Superior temporal gyrus (tissue), 1 donor: Measurements from ENCODE around the gene ZMIZ1.

Experiments
- DNase-seq: peaks from one replicate; pipeline ENCODE4 v3.0.0-alpha.2; 2016; ENCODE audit errors: extremely low spot score

ZMIZ1 gene

DNA sequence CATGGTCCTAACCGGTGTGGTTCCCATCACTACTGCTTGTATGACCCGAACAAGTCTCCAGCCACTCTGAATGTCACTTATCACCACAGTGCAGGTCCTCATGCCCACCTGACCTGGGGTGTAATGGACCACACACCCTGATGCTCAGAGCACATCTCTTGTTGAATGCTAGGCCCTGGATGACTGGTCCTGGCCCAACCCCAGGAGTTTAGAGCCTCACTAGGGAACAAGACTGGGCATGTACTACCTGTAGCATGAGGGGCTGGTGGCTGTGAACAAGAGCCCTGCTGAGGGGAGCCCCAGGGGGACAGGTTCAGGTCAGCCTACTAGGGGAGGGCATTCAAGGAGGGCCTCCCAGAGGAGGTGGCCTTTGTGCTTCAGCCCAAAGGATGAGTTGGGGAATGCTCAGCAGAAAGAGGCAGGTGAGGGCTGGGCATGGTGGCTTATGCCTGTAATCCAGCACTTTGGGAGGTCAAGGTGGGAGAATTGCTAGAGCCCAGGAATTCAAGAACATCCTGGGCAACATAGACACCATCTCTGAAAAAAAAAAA lies 31.2 kb downstream of the ZMIZ1 start:
- DNase-seq: no peak

DNA sequence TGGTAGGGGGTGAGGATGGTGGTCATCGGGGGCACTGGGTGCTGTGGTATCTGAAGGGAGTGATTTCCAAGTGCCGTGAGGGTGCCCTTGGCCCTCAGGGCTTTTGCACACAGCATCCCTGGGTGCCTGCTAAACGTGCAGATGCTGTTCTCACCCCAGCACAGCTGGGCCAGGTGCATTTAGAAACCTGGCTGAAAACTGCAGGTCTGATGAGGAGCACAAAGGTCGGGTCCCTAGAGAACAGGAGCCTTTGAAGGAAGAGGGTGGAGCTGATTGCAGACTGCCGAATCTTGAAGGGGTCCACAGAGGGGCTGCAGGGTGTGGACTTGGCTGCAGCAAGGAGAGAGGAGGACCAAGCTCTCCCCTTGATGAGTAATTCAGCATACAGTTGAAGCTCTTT lies 32.0 kb downstream of the ZMIZ1 start:
- DNase-seq: no peak

DNA sequence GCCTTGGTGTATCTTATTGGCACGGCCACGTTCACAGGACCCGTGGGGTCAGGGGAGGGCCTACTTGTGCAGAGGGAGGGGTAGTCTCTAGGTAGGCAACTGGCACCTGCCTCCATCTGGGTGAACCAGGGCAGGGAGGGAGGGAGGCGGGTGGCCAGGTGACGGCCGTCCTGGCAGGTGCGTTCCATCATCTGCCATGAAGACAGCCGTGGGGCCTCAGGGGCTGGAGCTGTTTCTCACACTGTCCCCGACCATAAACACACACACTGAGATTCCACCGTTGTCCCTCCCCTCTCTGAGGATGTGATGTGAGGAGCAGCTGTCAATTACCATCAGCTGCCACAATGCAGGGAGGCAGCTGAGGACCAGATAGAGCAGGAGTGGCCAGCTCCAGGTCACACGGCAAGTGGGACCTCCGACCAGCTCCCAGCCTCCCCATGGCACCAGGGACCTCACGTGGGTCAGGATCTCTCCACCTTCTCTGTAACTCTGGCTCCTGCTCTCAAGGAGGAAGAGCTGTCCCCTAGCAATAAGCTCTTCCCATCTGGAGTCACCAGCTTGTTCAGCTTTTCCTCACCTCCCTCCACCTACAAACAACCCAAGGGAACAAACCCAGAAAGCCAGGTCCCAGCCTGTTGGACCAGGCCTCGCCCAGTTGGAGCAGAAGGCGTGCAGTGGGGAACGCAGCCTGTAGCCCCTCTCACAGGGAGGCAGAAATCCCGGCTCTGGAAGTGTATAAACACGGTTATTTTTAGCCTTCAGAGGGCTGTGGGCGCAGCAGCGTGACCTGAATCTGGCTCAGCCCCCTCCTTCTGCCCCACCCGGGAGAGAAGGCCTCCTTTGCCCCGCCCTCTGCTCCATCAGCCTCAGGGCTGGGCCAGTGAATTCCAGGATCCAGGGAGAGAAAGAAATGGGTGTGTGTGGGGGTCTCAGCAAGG lies 33.1 kb downstream of the ZMIZ1 start:
- no peak for DNase-seq

DNA sequence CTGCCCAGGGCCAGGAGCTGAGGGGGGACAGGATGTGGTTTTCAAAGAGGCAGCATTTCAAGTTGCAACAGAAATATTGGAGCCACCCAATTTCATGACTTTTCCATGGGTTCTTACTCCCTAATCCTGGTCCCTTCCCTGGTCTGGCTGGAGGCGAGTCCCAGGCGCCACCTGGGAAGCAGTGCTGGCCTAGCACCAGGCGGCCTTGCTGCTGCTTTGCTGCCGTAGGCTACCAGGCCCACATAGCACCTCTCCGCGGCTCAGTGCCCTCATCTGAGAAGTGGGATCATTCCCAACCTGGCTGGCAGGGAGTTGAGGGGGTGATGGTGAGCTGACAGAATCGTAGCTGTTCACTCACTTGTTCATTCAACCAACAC lies 33.7 kb downstream of the ZMIZ1 start:
- no peak for DNase-seq

DNA sequence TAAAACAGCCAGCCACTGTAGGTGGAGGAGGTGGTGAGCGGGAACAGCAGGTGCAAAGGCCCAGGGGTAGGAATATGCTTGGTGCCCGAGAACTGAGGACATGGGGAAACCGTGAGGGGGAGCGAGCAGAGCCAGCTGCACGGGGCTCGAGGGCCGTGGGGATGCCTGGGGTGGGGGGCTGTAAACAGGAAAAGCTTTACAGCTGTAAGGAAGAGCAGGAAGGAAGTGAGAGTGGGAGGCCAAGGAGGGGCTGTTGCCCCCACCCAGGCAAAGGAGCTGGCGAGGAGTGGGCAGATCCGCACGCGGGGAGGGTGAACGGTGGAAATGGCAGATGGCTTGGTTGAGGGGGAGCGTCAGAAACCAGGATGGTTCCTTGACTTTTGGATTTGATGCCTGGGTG lies 34.4 kb downstream of the ZMIZ1 start:
- DNase-seq: no peak

DNA sequence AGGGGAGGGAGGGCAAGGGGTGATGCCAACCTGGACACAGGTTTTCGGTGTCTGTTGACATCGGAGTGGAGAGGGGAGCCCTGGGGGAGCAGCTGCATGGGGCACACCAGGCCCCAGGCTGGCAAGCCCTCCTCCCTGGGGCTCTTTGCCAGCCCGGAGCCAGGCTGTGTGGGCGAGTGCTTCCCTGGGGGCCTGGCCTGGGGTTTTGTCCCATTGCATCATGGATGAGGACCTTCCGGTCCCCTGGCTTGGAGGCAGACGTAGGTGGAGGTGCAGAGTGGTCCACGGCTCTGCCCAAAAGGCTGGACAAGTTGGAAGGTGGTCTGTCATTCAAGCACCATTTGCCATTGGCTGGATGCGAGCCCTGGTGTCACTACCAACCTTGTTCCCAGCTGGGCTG lies 34.8 kb downstream of the ZMIZ1 start:
- DNase-seq: no peak

DNA sequence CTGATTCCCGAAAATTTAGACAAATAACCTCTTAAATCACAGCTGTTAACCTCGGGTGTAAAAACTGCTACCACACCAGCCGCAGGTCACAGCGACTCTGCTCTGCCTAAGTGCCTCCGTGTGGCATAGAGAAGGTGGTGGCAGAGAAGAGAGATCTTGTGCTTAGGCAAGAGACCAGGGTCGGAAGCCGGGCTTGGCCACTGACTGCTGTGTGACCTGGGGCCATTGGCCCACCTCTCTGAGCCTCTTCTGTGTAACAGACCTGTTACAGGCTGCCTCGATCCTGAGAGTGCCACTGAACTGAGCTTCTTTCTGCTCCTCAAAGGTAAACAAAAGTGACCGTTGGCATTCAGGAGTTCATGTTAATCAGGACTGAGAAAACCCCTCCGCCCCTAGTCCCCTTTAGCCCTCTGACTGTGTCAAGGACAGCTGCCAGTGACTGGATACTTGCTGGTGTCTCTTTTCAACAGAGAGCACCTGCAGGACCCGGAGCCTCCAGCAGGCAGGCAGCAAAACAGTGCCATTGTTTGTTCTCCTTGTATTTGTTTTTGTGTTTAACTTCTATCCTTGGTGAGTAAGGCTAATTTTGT lies 36.5 kb downstream of the ZMIZ1 start:
- no peak for DNase-seq

DNA sequence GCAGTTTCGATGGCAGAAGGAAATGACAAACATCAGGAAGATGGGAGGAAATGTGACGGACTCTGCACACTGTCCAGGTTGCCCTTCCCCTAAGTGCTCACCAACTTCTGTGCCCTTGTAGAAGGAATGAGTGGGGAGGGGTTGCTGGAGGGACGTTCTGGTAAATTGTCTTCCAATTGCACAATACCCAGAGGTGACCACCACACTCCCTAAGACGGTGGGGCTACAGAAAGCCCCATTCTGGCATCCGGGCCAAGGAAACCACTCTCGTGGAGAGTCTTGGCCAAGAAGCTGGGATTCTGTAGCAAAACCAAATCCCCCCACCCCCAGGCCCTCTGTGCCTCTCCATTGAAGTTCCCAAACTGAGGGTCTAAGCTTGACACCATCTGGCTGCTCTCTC lies 37.1 kb downstream of the ZMIZ1 start:
- DNase-seq: no peak

DNA sequence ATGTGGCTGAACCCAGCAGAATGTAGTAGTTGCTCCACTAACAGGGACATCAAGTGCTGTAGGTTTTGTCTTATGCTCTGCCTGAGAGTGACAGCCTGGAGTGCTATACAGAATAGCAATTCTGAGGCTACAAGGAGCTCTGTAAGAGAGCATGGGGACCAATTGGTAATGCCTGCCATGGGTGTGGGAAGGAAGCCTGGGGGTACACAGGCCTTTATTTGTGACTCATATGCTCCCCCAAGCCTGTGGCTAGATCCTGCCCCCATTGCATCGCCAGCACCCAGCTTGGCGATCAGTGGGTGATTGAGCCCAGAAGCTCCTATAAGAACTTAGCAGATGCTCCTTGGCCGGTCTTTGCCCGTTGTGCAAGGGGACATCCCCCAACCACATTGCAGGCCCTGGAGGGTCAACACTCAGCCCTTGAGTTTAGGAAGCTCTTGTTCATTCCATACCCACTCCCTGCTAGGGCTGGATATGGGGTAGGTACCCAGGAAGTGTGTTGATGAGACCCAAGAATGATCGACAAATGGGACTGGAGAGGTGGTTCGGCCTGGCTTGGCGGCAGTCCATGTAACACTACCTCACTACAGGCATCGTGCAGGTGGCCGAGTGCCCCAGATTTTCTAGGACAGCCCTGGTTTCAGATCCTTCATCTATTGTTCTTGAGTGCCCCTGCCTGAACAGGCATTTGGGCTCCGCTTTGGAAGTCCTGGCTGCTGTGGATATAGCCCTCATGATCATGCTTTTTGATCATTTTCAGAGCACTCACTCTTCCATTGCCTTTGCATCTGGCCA lies 37.7 kb downstream of the ZMIZ1 start:
- DNase-seq: no peak

DNA sequence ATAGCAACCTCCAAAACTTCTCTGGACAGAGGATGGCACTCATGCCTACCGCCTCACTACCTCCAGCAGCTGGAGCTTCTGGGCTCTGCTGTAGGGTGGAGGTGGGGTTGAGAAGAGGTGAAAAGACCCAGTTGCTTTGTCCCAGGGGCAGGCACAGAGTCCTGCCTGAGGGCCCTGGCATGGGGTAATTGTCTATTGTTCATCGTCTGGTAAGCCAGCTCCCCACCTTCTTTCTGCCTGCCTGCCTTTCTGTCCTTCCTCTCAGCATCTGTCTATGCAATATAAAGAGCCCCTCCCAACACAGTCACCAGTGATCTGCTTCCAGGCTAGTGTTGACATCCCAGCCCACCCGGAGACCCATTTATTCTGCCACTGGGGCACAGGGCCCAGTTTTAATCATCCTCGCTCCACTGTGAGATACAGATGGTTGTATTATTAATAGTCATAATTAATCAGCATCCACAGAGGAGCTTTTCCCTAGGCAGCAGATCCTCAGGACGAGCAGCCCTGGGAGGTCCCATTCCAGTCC lies 39.0 kb downstream of the ZMIZ1 start:
- no peak for DNase-seq

DNA sequence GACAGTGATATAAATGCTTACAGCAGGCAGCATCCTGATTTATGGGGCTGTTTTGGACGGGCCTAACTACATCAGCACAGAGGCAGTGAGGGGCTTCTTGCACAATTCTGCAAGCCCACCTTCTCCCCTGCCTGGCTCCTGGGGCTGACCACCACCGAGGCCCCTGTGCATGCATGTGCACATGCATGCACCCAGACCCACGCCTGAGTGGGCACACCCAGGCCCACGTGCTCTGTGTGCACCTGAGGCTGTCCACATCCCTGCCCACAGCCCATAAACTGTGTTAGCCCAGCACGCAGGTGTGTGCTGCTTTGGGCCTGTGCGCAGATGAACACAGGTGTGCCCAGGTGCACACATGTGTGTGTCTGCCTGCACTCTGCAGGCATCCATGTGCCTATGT lies 40.0 kb downstream of the ZMIZ1 start:
- DNase-seq: no peak

DNA sequence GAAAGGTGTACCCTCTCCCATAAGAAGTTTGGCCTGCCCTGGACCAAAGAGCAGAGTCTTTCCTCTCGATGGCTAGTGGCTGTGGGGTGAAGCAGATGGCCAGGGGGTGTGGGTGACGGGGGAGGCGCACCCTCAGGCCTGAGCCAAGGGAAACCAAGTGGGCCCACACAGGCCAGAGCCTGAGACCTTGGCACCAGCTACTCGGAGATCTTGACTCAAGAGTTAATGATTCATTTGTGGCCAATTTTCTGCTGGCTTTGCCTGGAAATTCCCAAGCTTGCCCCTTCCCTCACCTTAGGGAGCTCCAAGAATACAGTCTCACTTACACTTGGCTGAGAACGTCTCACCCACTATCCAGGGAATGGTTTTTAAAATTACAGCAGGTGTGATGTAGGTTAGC lies 42.7 kb downstream of the ZMIZ1 start:
- no peak for DNase-seq

DNA sequence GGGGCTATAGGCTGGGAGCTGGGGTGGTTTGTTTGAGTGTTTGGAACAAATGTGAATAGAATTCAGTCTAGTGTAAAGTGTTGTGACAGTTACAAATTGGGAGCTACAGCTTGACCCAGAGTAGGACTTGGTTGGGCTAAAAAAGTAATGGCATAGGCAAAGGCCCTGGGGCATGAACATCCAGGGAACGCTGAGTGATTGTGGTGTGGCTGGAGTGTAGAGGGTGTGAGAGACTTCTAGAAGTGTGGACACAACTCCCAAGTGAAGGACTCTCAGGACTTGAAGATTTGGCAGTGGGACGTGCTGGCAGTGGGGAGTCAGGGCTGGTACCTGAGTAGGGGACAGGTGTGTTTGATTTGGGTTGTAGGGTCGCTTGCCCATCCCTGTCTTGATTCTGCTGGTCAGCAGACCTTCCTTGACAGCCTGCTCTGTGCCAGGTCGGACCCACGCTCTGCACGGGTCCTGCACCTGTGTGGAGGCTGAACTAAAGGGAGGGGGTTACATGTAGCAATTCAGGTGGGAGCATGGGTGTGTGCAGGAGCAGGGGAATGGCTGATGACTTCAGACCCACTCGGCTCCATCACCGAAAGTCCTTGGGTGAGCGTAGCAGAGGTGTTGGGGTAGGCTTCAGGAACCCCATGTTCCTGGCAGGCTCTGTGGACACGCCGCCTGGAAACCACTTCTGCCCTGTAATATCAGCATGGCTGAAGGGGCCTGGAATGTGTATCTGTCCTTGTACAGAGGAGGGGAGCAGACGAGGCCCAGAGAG lies 43.3 kb downstream of the ZMIZ1 start:
- DNase-seq: no peak

DNA sequence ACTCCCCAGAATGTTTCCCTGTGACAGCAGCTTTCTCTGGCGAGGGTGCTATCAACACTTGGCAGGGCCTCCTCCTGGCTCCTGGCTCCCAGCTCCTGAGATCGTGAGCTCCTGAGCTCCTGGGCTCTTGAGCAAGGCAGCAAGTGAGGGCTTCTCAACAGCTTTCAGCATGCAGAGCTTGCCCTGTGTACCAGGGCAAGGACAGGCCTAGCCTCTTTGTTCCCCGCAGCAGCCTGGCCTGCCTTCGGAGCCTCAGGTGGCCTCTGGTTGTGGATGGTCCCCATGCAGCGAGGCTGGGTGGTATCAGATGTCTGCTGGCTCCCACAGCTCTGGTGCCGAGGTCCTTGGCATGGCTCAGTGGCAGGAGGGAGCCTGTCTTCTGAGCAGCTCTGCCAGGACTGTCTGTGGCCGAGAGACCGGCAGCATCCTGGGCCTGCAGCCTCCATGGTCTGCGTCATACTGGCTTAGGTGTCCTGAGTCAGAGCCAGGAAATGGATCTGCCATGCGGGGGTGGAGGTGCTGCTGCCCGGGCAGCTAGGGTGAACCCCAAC lies 44.2 kb downstream of the ZMIZ1 start:
- DNase-seq: no peak

DNA sequence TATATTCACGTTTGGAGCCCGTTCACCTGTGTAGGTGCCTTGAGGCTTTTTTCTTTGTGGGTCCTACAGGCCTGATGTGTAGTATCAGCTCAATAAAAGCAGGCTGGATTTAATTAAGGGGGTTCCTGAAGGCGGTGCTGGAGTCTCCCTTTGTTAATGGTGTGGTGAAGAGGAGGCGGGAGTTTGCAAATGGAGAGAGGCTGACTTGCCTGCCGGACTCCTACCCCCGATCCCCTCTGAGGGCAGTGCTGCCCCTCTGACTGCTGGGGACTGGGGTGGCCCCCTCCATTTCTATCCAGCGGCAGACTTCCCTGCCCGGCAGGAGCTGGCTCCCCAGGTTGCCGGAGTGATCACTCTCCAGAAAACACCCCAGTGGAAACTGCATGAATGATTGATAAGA lies 45.1 kb downstream of the ZMIZ1 start:
- DNase-seq: no peak

DNA sequence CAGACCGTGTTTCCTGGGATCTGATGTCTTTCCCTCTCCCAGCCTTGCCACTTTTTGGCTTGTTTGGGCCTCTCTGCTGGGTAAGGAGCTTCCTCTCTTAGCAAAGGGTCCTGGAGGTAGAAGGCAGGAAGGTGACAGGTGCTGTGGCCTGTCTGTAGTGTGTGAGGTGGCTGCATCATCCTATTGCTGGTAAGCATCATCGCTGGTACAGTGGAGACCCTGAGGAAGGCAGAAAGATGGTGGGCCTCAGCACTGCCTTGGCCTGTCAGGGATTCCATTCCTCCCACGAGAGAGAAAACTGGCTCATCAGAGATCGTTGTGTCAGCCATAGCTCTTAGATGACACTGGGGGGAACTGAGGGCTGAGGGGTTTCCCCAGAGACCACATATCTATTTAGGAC lies 46.5 kb downstream of the ZMIZ1 start:
- no peak for DNase-seq

DNA sequence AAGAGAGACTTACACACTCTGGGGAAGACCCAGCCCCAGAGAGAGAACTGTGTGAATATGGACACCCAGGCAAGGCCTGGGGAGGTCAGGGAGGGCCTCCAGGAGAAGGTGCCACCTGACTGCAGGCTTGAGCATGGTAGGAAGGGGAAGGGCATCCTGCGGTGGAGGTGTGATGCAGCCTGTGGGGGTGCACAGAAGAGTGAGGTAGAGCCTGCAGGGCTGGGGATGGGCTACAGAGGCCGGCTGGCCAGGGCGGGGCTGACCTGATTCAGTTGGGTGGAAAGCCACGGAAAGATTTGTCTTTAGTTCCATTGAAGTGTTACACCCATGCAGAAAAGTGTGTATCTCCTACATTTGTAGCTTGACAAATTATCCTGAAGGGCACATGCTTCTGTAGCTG lies 47.6 kb downstream of the ZMIZ1 start:
- no peak for DNase-seq

DNA sequence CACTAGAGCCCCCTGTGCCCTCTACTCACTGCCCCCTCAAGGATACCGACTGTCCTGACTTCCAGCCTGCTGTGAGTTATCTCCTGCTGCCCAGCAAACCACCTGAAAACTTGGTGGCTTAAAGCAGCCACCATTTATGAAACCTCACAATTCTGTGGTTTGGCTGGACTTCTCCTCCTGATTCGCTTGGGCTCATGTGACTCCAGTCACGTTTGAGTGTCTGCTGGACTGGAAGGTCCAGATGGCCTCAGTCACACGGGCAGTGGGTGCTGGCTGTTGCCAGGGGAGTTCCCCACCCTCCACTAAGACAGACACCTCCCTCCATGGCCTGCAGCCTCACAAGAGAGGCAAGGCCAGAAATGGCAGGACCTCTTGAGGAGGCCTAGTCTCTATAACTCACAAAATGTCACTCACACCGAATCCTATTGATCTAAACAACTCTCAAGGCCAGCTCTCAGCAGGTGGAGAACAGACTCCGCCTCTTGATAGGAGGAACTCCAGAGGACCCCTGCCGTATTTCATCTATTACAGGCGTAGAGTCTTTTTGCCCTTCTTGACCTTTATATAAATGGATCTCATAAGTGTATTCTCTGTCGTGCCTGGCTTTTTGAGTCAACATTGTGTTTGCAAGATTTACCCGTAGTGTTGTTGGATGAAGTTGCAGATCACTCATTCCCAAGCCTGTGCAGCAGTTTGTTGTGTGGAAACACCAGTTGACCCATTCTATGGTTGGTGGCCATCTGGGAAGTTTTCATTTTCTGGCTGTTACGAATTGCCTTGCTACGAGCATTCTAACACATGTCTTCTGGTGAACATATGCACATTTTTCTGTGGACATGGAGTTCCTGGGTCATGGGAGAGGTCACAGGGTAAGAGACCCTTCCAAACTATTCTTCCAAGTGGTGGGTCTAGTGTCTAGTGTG lies 48.3 kb downstream of the ZMIZ1 start:
- DNase-seq: no peak

DNA sequence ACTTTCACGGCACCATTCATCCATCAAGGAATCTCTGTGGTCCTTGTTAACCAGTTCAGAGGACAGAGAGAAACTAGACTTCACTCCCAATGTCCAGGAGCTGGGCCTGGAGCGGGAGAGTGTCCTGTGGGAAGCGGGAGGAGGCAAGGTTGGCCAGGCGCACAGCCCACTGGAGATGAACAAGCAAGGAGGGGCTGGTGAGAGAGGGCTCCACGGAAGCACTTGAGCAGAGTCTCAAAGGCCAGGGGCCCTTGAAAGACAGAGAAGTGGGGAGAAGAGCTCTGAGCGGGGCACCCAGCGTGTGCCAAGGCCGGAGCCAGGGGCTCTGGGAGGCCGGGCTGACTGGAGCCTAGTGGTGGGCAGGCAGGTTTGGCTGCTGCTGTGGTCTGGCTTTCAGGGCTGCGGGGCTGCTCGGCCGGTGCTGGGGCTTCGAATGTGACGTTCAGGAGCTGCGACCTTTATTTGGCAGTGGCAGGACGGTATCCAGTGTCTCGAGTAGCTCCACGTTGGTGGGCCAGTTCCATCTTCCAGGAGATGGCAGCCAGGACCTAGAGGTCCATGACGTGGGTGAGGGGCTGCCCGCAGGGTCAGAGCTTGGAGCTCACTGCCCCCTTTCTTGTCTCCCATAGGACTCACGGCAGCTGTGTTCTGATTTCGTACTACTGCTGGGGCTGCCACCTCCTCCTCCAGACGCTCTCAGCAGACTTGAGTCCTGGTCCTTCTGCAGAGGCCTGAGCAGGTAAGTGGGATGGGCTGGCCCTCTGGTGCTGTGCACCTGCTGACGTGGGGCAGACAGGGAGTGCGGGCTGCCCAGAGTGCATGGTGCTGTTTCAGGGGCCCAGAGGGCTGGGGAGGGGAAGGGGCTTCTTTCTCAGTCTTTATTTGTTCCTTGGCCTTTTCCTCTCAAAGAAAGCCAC lies 49.8 kb downstream of the ZMIZ1 start:
- no peak for DNase-seq
